ENCODE data around the gene BDKRB1. TPM values are rescaled to one million over a fixed set of nuclear protein-coding genes. Genes with fewer than 3 reads are reported as not detected.

Gene BDKRB1
- total RNA-seq, result 1 to 10 TPM in 2 of 4 donors, under 1 TPM in 1, not detected in 1; 0.63 to 2.4 (median 2.2) TPM

DNA sequence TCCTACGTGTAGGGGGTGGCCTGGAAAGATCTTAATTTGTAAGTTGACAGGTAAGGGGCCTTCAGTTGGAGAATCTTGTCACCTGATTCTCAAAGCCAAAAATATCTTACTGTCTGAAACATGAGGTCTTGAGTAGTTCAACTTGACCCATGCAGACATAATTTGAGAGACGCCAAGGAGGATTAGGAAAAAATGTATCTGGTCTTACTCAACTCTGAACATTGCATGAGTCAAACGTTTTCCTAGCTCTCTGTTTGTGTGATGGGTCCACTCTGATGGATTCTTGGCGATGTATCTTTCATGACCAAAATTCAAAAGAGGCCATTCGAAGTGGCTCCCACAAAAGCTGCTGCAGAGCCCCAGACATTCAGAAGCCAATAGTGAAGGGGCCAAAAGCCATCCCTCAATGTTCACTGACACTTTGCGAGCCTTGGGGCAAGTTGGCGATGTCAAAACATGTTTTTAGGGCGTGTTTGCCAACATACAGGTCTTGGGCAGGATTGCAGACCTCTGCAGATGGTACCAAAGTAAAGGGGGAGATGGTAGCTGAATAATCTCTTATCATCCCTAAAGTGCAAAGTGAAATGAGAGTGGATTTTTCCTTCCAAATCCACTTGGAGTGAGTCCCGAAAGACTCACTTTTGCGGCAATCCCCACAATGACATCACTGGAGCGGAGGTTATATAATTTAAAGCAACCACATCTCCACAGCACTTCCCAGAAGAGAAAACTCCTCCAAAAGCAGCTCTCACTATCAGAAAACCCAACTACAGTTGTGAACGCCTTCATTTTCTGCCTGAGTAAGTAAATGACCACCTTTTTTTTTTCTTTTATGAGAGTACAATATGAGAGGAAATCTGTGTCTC lies at the start of gene BDKRB1:
BDKRB1 (plus strand) TSS at position 710 of the 866 bp plus-strand sequence. CDS start 7,473 bp downstream, outside the sequence.
- Histone ChIP-seq H3K9me3 (peaks cover 0 to 8% (median 0%) of the 10 kb centered on the region in 4 donors), H3K4me3 (no peak within 1 kb of the TSS), H3K4me1 (no peaks in the 10 kb centered on the region), H3K27ac (peak within 1 kb of the TSS in 2 of 4 donors; percentile 6 to 23), H3K36me3 (no peaks in the 10 kb centered on the region), H3K27me3 (no peaks in the 10 kb centered on the region)
- TF ChIP-seq, protein P1, sequence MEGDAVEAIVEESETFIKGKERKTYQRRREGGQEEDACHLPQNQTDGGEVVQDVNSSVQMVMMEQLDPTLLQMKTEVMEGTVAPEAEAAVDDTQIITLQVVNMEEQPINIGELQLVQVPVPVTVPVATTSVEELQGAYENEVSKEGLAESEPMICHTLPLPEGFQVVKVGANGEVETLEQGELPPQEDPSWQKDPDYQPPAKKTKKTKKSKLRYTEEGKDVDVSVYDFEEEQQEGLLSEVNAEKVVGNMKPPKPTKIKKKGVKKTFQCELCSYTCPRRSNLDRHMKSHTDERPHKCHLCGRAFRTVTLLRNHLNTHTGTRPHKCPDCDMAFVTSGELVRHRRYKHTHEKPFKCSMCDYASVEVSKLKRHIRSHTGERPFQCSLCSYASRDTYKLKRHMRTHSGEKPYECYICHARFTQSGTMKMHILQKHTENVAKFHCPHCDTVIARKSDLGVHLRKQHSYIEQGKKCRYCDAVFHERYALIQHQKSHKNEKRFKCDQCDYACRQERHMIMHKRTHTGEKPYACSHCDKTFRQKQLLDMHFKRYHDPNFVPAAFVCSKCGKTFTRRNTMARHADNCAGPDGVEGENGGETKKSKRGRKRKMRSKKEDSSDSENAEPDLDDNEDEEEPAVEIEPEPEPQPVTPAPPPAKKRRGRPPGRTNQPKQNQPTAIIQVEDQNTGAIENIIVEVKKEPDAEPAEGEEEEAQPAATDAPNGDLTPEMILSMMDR (IDR thresholded peaks at IDR 0.05), result no peak
- peak in 1 of 2 donors; percentile 27 for TF ChIP-seq EP300 (IDR thresholded peaks at IDR 0.05)
- TF ChIP-seq POLR2A (IDR thresholded peaks at IDR 0.05), result no peak
- WGBS, 2 donors, result 63 to 73% methylated on average over 12 of the region's 12 CpGs
- DNase-seq (ENCODE audit: low spot score in 2 of 2), result no peak

DNA sequence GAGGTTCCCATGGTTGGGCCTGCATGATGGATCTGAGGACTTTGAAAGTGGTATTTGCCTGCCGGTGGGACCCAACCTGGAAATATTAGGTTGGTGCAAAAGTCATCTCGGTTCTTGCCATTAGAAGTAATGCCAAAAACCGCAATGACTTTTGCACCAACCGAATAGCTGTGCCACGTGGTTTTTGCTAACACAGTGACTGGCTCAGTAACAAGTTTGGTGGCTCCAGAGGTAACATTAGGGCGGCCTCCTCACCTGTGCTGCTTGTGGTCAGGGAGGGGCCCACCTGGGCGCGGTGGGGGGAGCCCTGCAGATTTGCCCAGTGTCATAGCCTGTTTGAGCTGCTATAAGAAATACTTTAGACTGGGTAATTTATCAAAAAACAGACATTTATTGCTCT lies 49.5 kb upstream of the BDKRB1 start:
- WGBS, 2 donors, result 67 to 70% methylated on average over 8 of the region's 8 CpGs
- H3K27ac ChIP-seq, result peak overlapping the region in 2 of 4 donors; percentile 8 to 36
- TF ChIP-seq POLR2A (IDR thresholded peaks at IDR 0.05) (no peak), EP300 (IDR thresholded peaks at IDR 0.05) (no peak)
- TF ChIP-seq, protein P1 (IDR thresholded peaks at IDR 0.05), result no peak
- H3K9me3 ChIP-seq, result peaks cover 0 to 6% (median 0%) of the 10 kb centered on the region in 4 donors
- peak overlapping the region in 3 of 4 donors; percentile 27 to 56 (median 39) for H3K4me3 ChIP-seq
- no peak for DNase-seq (ENCODE audit: low spot score in 2 of 2)
- H3K36me3 ChIP-seq, result peaks cover 0 to 5% (median 0%) of the 10 kb centered on the region in 3 donors
- peaks cover 0 to 9% of the 10 kb centered on the region in 2 donors for H3K27me3 ChIP-seq
- peaks cover 0 to 29% (median 5%) of the 10 kb centered on the region in 4 donors for H3K4me1 ChIP-seq

DNA sequence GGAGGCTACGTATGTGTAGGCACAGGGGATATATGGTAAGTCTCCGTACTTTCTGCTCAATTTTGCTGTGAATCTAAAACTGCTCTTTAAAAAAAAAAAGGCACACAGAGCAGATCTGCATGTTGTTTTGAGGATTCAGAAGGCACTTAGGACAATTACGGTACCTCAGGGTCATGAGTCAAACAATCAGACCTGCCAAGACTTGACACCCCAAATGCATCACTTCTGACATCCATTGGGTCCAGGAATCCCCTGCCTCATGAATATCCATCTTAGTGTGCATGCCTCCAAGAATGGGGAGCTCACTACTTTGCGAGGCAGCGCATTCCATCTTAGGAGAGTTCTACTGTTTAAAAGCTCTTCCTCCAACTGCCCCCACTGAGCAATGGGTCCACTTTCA lies 48.3 kb upstream of the BDKRB1 start:
- peaks cover 0 to 29% (median 5%) of the 10 kb centered on the region in 4 donors for H3K4me1 ChIP-seq
- no peak for TF ChIP-seq EP300 (IDR thresholded peaks at IDR 0.05)
- TF ChIP-seq, protein P1 (IDR thresholded peaks at IDR 0.05), result no peak
- TF ChIP-seq POLR2A (IDR thresholded peaks at IDR 0.05), result no peak
- H3K27ac ChIP-seq, result no peak overlapping the region
- WGBS, 2 donors, result 77 to 86% methylated on average over 5 of the region's 5 CpGs
- H3K27me3 ChIP-seq, result peaks cover 0 to 9% of the 10 kb centered on the region in 2 donors
- H3K4me3 ChIP-seq, result no peak overlapping the region
- peaks cover 0 to 18% (median 0%) of the 10 kb centered on the region in 4 donors for H3K9me3 ChIP-seq
- no peak for DNase-seq (ENCODE audit: low spot score in 2 of 2)
- H3K36me3 ChIP-seq, result peaks cover 0 to 16% (median 0%) of the 10 kb centered on the region in 3 donors

DNA sequence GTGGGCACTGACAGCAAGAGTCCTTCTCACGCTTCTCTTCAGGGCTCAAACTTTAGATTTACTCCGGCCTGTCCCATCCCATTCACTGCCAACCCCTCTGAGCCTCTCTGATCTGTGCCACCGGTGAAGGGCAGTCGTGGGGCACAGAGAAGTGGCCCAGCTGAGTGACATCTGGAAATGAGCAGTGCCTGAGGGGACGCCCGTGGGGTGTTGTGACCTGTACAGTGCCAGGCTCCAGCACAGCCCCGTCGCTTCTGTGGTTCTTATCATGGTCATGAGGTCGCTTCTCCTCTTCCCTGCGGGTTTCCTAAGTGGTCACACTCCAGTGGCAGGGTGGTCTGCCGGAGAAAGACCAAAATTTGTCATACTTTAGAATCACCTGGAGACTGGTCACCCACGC lies 47.3 kb upstream of the BDKRB1 start:
- WGBS, 2 donors, result 86% methylated on average over 12 of the region's 12 CpGs
- Histone ChIP-seq H3K9me3 (peaks cover 0 to 24% (median 0%) of the 10 kb centered on the region in 4 donors), H3K36me3 (peaks cover 0 to 16% (median 0%) of the 10 kb centered on the region in 3 donors), H3K27ac (no peak overlapping the region), H3K4me1 (peaks cover 0 to 33% (median 4%) of the 10 kb centered on the region in 4 donors), H3K27me3 (peaks cover 0 to 9% of the 10 kb centered on the region in 2 donors), H3K4me3 (no peak overlapping the region)
- no peak for DNase-seq (ENCODE audit: low spot score in 2 of 2)
- no peak for TF ChIP-seq EP300 (IDR thresholded peaks at IDR 0.05)
- no peak for TF ChIP-seq POLR2A (IDR thresholded peaks at IDR 0.05)
- TF ChIP-seq, protein P1 (IDR thresholded peaks at IDR 0.05), result no peak

DNA sequence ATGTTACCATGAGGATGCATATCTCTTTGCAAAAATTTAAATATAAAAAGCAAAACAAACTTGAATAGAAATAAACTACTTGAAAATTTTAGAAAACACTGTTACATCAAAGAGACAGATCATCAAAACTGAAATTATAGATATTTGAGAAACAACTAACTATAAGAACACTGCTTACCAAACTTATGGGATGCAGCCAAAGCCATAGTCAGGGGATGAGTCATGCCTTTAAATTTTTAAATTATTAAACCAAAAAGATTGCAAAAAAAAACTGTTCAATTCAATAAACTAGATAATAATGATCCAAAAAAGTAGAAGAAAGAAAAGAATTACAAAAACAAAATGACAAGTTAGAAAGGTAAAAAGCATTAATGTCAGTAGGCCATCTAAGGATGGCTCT lies 43.9 kb upstream of the BDKRB1 start:
- H3K27me3 ChIP-seq, result no peaks in the 10 kb centered on the region

More for the DNA sequence above, 43.9 kb upstream of the BDKRB1 start:
- Histone ChIP-seq H3K36me3 (peaks cover 0 to 16% (median 0%) of the 10 kb centered on the region in 3 donors), H3K4me3 (no peak overlapping the region), H3K9me3 (peaks cover 0 to 24% (median 0%) of the 10 kb centered on the region in 4 donors), H3K27ac (no peak overlapping the region), H3K4me1 (peaks cover 0 to 35% (median 0%) of the 10 kb centered on the region in 4 donors)
- TF ChIP-seq POLR2A (IDR thresholded peaks at IDR 0.05), result no peak
- TF ChIP-seq, protein P1 (IDR thresholded peaks at IDR 0.05), result no peak
- no peak for TF ChIP-seq EP300 (IDR thresholded peaks at IDR 0.05)
- DNase-seq (ENCODE audit: low spot score in 2 of 2), result no peak

Measured in tibial nerve (tissue), 4 donors.